IPS-18a (cell line): Measurements from ENCODE around the gene EGFL6.
"Not testable (repeated sequence)": the region's sequence is repeated elsewhere in the genome, so short reads cannot be mapped to it uniquely, and the experiment has no call there.

Experiments
- H3K27ac ChIP-seq: one replicate; pipeline ENCODE4 v1.5.1; 2013; ENCODE audit warnings: low read length
- H3K27me3 ChIP-seq: one replicate; pipeline ENCODE4 v1.6.1; 2013; ENCODE audit warnings: mild to moderate bottlenecking, low read length; ENCODE audit not compliant: control insufficient read depth, insufficient read depth
- H3K36me3 ChIP-seq: one replicate; pipeline ENCODE4 v1.6.1; 2013; ENCODE audit warnings: low read depth, low read length; ENCODE audit not compliant: control insufficient read depth
- H3K4me1 ChIP-seq: one replicate; pipeline ENCODE4 v1.6.1; 2013; ENCODE audit warnings: low read depth, low read length; ENCODE audit not compliant: control insufficient read depth
- H3K4me3 ChIP-seq: one replicate; pipeline ENCODE4 v1.5.1; 2013; ENCODE audit warnings: low read length
- H3K9ac ChIP-seq: one replicate; pipeline ENCODE4 v1.6.1; 2013; ENCODE audit warnings: mild to moderate bottlenecking, low read length, moderate library complexity
- H3K9me3 ChIP-seq: one replicate; pipeline ENCODE4 v1.6.1; 2013; ENCODE audit warnings: low read depth, low read length; ENCODE audit not compliant: control insufficient read depth

The EGFL6 gene

GRCh38 chrX:13598877-13599276 is 29.5 kb downstream of the EGFL6 start:
- Histone ChIP-seq H3K4me3 (no peak overlapping the region), H3K4me1 (peaks cover 3% of the 10 kb centered on the region), H3K9ac (no peak overlapping the region), H3K36me3 (no peaks in the 10 kb centered on the region), H3K27ac (no peak overlapping the region), H3K9me3 (no peaks in the 10 kb centered on the region), H3K27me3 (no peaks in the 10 kb centered on the region)

DNA sequence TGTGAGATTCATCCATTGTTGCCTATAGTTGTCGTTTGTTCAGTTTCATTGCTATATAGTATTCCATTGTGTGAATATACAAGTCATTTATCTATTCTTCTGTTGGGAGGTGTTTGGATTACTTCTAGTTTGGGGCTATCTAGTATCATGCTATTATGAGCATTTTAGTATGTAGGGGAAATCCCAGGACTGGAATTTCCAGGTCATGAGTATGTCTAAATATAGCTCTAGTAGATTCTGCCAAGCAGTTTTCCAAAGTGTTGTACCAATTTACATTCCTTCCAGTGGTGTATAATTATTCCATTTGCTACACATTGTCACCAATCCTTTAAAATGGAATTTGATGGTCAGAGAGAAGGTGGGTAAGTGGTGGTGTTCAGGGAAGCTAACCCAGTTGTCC is 30.1 kb downstream of the EGFL6 start:
- Histone ChIP-seq H3K4me3 (no peak overlapping the region), H3K36me3 (no peaks in the 10 kb centered on the region), H3K9ac (no peak overlapping the region), H3K4me1 (peaks cover 3% of the 10 kb centered on the region), H3K27ac (no peak overlapping the region), H3K27me3 (no peaks in the 10 kb centered on the region), H3K9me3 (no peaks in the 10 kb centered on the region)

GRCh38 chrX:13605611-13606010 is 36.2 kb downstream of the EGFL6 start:
- Histone ChIP-seq H3K27ac (no peak overlapping the region), H3K4me3 (no peak overlapping the region), H3K36me3 (no peaks in the 10 kb centered on the region), H3K9me3 (no peaks in the 10 kb centered on the region), H3K27me3 (no peaks in the 10 kb centered on the region), H3K4me1 (peaks cover 10% of the 10 kb centered on the region), H3K9ac (no peak overlapping the region)

DNA sequence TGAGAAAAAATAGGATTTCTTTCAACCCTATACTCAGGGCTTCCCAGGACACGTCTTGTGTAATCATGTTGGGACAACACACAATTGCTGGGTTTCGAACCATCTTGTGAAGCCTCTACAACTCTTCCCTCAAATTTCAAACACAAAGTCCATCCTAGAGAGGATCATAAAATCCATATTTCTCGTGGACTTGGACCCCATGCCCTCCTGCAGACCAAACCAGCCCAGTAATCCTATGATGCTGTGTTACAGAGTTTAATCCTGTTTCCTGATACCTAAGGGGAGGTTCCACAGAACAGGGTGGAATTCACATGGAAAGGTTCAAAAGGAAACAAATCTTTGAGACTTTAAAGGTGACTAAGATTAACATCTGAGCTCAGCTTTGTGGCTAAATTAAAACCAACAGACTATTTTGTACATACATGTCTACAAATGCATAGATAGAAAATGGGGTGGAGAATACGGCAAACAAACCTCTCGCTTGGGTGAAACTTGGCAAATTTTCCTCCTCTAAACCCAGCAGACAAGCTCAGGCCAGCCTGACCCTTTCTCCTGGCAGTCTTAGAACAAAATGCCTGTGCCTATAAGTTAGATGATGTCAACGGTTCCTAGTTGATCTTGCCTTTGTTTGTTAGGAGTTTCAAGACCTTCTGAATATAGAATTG is 38.1 kb downstream of the EGFL6 start:
- H3K4me1 ChIP-seq = peaks cover 10% of the 10 kb centered on the region
- H3K9ac ChIP-seq = no peak overlapping the region
- H3K36me3 ChIP-seq = no peaks in the 10 kb centered on the region
- no peaks in the 10 kb centered on the region for H3K27me3 ChIP-seq
- no peak overlapping the region for H3K27ac ChIP-seq
- no peaks in the 10 kb centered on the region for H3K9me3 ChIP-seq
- no peak overlapping the region for H3K4me3 ChIP-seq

DNA sequence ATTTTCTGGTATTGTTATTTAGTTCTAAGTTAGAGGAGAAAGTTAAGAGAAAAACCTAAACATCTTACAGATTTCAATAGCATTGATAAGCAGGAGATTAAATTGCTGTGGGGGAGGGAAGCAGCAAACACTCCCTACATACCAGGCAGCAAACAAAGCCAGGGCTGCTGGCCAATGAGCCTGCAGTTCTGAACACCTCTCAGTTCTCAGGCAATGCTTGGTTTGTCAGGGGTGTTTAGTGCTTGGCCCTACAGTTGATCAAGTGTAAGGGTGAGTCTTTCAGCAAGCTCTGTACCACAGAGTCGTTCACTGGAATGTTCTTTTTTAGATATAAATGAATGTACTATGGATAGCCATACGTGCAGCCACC is 38.6 kb downstream of the EGFL6 start:
- H3K4me3 ChIP-seq = no peak overlapping the region
- no peaks in the 10 kb centered on the region for H3K9me3 ChIP-seq
- no peaks in the 10 kb centered on the region for H3K27me3 ChIP-seq
- no peak overlapping the region for H3K9ac ChIP-seq
- no peaks in the 10 kb centered on the region for H3K36me3 ChIP-seq
- H3K27ac ChIP-seq = no peak overlapping the region
- peaks cover 10% of the 10 kb centered on the region for H3K4me1 ChIP-seq

GRCh38 chrX:13614154-13614553 is 44.8 kb downstream of the EGFL6 start:
- Histone ChIP-seq H3K36me3 (no peaks in the 10 kb centered on the region), H3K9ac (no peak overlapping the region), H3K27me3 (no peaks in the 10 kb centered on the region), H3K9me3 (no peaks in the 10 kb centered on the region), H3K4me3 (no peak overlapping the region), H3K4me1 (no peaks in the 10 kb centered on the region), H3K27ac (no peak overlapping the region)

DNA sequence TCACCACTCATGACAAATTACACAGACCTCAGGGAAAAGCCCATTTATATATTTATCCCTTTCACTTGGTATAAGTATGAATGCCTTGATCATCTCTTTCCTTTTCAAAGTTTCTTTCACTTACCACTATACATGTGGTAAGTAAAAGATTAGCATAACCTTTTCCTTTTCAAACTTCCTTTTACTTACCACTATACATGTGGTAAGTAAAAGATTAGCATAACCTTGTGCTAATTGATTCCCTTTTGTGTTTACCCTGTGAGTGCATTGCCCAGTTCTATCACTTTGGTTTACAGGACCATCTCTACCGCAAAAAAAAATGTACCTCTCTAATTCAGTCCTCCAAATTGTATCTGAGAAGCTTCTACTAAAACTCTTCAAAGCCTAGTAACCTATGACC is 50.8 kb downstream of the EGFL6 start:
- Histone ChIP-seq H3K9me3 (no peaks in the 10 kb centered on the region), H3K27ac (peak overlapping the region; percentile 26), H3K9ac (no peak overlapping the region), H3K4me3 (peak overlapping the region; percentile 16), H3K36me3 (no peaks in the 10 kb centered on the region), H3K4me1 (peaks cover 17% of the 10 kb centered on the region), H3K27me3 (peaks cover 3% of the 10 kb centered on the region)

GRCh38 chrX:13622401-13622964 is 53.1 kb downstream of the EGFL6 start:
- Histone ChIP-seq H3K9me3 (no peaks in the 10 kb centered on the region), H3K27ac (no peak overlapping the region), H3K4me3 (no peak overlapping the region), H3K9ac (no peak overlapping the region), H3K4me1 (peaks cover 17% of the 10 kb centered on the region), H3K36me3 (no peaks in the 10 kb centered on the region), H3K27me3 (peaks cover 3% of the 10 kb centered on the region)

GRCh38 chrX:13627306-13627705 is 57.9 kb downstream of the EGFL6 start:
- H3K9ac ChIP-seq = no peak overlapping the region
- no peaks in the 10 kb centered on the region for H3K4me1 ChIP-seq
- H3K27me3 ChIP-seq = no peaks in the 10 kb centered on the region
- H3K9me3 ChIP-seq = no peaks in the 10 kb centered on the region
- H3K36me3 ChIP-seq = no peaks in the 10 kb centered on the region
- no peak overlapping the region for H3K27ac ChIP-seq
- H3K4me3 ChIP-seq = no peak overlapping the region

- not testable (repeated sequence) for H3K4me3 ChIP-seq, H3K9ac ChIP-seq, H3K9me3 ChIP-seq, H3K4me1 ChIP-seq, H3K27me3 ChIP-seq, H3K36me3 ChIP-seq, H3K27ac ChIP-seq
Observed at GRCh38 chrX:13637224-13637623, 67.8 kb downstream of the EGFL6 start.

DNA sequence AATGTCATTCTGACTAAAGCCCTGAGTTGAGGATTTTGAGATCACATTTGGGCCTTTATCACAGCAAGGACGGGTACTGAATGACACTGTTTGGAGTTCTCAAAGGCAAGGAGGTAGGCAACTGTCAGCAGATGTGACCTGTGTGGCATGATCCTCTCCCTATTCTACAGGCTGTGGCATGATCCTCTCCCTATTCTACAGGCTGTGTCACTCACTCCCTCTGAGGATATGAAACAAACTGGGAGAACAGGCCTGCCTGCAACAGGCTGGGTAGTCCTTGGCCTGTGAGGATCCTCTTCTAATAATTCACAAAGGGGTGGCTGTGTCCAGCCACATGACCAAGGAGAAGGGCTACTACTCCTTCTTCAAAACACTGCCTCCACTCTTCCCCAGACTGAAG is 68.6 kb downstream of the EGFL6 start:
- no peaks in the 10 kb centered on the region for H3K9me3 ChIP-seq
- no peaks in the 10 kb centered on the region for H3K27me3 ChIP-seq
- H3K4me3 ChIP-seq = no peak overlapping the region

DNA sequence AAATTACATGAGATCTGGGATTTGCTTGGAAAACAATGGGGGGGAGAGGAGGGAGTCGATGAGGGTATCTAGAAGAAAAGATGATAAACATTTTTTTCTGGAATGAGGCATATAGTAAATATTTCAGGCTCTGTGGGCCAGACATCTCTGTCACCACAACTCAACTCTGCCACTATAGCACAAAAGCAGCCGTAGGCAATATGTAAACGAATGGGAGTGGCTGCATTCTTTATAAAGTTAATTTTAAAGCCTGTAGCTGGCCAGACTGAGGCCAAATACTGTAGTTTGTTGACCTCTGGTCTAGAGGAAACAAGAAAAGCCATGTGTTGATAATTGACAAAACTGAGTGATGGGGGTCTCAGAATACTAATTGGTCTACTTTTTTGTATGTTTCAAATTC is 69.4 kb downstream of the EGFL6 start:
- Histone ChIP-seq H3K4me3 (no peak overlapping the region), H3K4me1 (peaks cover 2% of the 10 kb centered on the region), H3K27ac (no peak overlapping the region), H3K36me3 (no peaks in the 10 kb centered on the region), H3K9ac (no peak overlapping the region), H3K27me3 (no peaks in the 10 kb centered on the region), H3K9me3 (no peaks in the 10 kb centered on the region)

More for the DNA sequence above, 68.6 kb downstream of the EGFL6 start:
- H3K36me3 ChIP-seq = no peaks in the 10 kb centered on the region
- peaks cover 2% of the 10 kb centered on the region for H3K4me1 ChIP-seq
- no peak overlapping the region for H3K9ac ChIP-seq
- no peak overlapping the region for H3K27ac ChIP-seq
